DND-41 (cell line): ENCODE data around the gene WDR43.

Source experiments
- EZH2 ChIP-seq: IDR thresholded peaks from 3 replicates; pipeline ENCODE4 v1.6.1; 2012; ENCODE audit warnings: borderline replicate concordance, low read depth, mild to moderate bottlenecking, moderate library complexity, low read length, inconsistent platforms; ENCODE audit not compliant: severe bottlenecking
- TF ChIP-seq, protein P1 (sequence below): IDR thresholded peaks from 2 replicates; pipeline ENCODE4 v1.5.1; 2012; ENCODE audit warnings: borderline replicate concordance, low read length, moderate library complexity, mild to moderate bottlenecking; ENCODE audit not compliant: poor library complexity, severe bottlenecking; ENCODE audit errors: extremely low read depth

DNA sequence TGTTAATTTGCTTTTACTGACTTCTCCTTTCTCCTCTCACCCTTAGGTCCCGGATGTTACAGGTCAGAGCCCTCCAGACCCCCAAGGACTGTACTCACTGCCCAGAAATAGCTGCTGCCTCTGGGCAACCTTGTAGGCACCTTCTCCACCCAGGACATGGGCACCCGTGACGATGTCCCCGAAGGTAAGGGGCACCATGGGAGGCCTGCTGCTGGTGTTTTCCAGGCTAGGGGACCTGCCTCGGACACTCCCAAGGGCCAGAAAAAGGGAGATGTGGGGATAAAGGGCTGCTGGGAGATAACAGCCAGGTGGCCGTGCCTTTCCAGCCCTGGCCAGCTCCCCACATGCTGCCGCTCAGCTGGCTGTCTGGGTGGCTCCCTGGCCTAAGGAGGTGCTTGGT is 100.2 kb downstream of the WDR43 start:
- TF ChIP-seq, protein P1, sequence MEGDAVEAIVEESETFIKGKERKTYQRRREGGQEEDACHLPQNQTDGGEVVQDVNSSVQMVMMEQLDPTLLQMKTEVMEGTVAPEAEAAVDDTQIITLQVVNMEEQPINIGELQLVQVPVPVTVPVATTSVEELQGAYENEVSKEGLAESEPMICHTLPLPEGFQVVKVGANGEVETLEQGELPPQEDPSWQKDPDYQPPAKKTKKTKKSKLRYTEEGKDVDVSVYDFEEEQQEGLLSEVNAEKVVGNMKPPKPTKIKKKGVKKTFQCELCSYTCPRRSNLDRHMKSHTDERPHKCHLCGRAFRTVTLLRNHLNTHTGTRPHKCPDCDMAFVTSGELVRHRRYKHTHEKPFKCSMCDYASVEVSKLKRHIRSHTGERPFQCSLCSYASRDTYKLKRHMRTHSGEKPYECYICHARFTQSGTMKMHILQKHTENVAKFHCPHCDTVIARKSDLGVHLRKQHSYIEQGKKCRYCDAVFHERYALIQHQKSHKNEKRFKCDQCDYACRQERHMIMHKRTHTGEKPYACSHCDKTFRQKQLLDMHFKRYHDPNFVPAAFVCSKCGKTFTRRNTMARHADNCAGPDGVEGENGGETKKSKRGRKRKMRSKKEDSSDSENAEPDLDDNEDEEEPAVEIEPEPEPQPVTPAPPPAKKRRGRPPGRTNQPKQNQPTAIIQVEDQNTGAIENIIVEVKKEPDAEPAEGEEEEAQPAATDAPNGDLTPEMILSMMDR, result no peak
- TF ChIP-seq EZH2, result no peak
